DND-41 (cell line): ENCODE measurements around the gene TRPC4AP.

Experiments used
- ATAC-seq: fragments of 200-7000 bp; cut with Tn5 transposase; 3 replicates; pipeline ENCODE4 v1.9.1; 2021; ENCODE audit warnings: low read depth; ENCODE audit not compliant: insufficient read depth
- DNase-seq: peaks from one replicate; pipeline ENCODE4 v3.0.0-alpha.2; 2020
- H2AFZ ChIP-seq: 2 replicates; pipeline ENCODE4 v1.6.0; 2012; ENCODE audit warnings: low read depth, low read length
- H3K27ac ChIP-seq: 2 replicates; pipeline ENCODE4 v1.5.1; 2012; ENCODE audit warnings: low read length, inconsistent platforms
- H3K27me3 ChIP-seq: fragments of 200-600 bp; sonication (generic); 2 replicates; pipeline ENCODE4 v1.6.0; 2012; ENCODE audit warnings: low read length, mild to moderate bottlenecking, inconsistent platforms; ENCODE audit not compliant: insufficient read depth, poor library complexity
- H3K36me3 ChIP-seq: 2 replicates; pipeline ENCODE4 v1.5.1; 2012; ENCODE audit warnings: low read length, inconsistent platforms; ENCODE audit not compliant: insufficient read depth
- H3K4me1 ChIP-seq: 2 replicates; pipeline ENCODE4 v1.5.1; 2012; ENCODE audit warnings: mild to moderate bottlenecking, low read length; ENCODE audit not compliant: insufficient read depth
- H3K4me2 ChIP-seq: 2 replicates; pipeline ENCODE4 v1.6.0; 2012; ENCODE audit warnings: mild to moderate bottlenecking, moderate library complexity, low read length, inconsistent platforms; ENCODE audit not compliant: insufficient read depth
- H3K4me3 ChIP-seq, 2 experiments: fragments of 200-600 bp in 1 of 2; shearing (Covaris generic) in 1 of 2; 2 replicates each; pipeline ENCODE4 v1.5.1; 2012 to 2016; ENCODE audit warnings: inconsistent platforms in 2 of 2, low read length in 2 of 2, mild to moderate bottlenecking in 2 of 2, low read depth in 1 of 2, moderate library complexity in 1 of 2
- H3K79me2 ChIP-seq: 2 replicates; pipeline ENCODE4 v1.6.0; 2012; ENCODE audit warnings: low read length, inconsistent platforms; ENCODE audit not compliant: insufficient read depth
- H3K9ac ChIP-seq: 2 replicates; pipeline ENCODE4 v1.6.0; 2012; ENCODE audit warnings: low read depth, mild to moderate bottlenecking, inconsistent platforms, low read length, moderate library complexity
- H3K9me3 ChIP-seq: 2 replicates; pipeline ENCODE4 v1.5.1; 2012; ENCODE audit warnings: low read length, moderate library complexity, mild to moderate bottlenecking, inconsistent platforms; ENCODE audit not compliant: insufficient read depth, severe bottlenecking
- H4K20me1 ChIP-seq: 2 replicates; pipeline ENCODE4 v1.6.0; 2012; ENCODE audit warnings: low read length; ENCODE audit not compliant: insufficient read depth
- EZH2 ChIP-seq: IDR thresholded peaks from 3 replicates; pipeline ENCODE4 v1.6.1; 2012; ENCODE audit warnings: borderline replicate concordance, low read depth, mild to moderate bottlenecking, moderate library complexity, low read length, inconsistent platforms; ENCODE audit not compliant: severe bottlenecking
- TF ChIP-seq, protein P1 (sequence below): IDR thresholded peaks from 2 replicates; pipeline ENCODE4 v1.5.1; 2012; ENCODE audit warnings: borderline replicate concordance, low read length, moderate library complexity, mild to moderate bottlenecking; ENCODE audit not compliant: poor library complexity, severe bottlenecking; ENCODE audit errors: extremely low read depth

TRPC4AP gene

DNA sequence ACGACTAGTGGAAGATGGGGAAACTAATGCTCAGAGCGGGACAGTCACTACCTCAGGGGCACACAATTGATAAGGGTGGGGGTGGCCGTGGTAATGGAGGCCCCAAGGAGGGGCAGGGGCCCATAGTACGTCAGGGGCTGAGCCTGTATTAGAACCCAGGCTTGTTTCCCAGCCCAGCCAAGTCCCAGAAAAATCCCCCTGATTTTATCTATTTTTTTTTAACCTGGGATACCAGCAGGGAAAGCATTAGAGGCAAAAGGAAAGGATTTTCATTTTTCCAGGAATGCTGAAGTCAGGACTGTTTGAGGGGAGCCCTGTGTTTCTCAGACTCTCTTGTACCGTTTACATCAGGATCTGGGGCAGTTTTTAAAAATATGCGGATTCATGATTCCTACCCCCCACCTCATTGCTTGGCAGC lies 136.6 kb downstream of the TRPC4AP start:
- DNase-seq (no peak), ATAC-seq (no peak)
- Histone ChIP-seq H3K27me3 (no peaks in the 10 kb centered on the region), H3K4me2 (peak overlapping the region; percentile 80), H2AFZ (peak overlapping the region; percentile 94), H3K79me2 (peaks cover 8% of the 10 kb centered on the region; the same call in 1 of the 2 replicates), H3K36me3 (peaks cover 10% of the 10 kb centered on the region), H3K9ac (peak overlapping the region; percentile 76), H3K4me1 (peaks cover 23% of the 10 kb centered on the region), H4K20me1 (no peaks in the 10 kb centered on the region), H3K4me3 (peak overlapping the region; percentile 69 to 79), H3K9me3 (no peaks in the 10 kb centered on the region), H3K27ac (peak overlapping the region; percentile 88)
- no peak for TF ChIP-seq EZH2
- TF ChIP-seq, protein P1, sequence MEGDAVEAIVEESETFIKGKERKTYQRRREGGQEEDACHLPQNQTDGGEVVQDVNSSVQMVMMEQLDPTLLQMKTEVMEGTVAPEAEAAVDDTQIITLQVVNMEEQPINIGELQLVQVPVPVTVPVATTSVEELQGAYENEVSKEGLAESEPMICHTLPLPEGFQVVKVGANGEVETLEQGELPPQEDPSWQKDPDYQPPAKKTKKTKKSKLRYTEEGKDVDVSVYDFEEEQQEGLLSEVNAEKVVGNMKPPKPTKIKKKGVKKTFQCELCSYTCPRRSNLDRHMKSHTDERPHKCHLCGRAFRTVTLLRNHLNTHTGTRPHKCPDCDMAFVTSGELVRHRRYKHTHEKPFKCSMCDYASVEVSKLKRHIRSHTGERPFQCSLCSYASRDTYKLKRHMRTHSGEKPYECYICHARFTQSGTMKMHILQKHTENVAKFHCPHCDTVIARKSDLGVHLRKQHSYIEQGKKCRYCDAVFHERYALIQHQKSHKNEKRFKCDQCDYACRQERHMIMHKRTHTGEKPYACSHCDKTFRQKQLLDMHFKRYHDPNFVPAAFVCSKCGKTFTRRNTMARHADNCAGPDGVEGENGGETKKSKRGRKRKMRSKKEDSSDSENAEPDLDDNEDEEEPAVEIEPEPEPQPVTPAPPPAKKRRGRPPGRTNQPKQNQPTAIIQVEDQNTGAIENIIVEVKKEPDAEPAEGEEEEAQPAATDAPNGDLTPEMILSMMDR, result no peak

DNA sequence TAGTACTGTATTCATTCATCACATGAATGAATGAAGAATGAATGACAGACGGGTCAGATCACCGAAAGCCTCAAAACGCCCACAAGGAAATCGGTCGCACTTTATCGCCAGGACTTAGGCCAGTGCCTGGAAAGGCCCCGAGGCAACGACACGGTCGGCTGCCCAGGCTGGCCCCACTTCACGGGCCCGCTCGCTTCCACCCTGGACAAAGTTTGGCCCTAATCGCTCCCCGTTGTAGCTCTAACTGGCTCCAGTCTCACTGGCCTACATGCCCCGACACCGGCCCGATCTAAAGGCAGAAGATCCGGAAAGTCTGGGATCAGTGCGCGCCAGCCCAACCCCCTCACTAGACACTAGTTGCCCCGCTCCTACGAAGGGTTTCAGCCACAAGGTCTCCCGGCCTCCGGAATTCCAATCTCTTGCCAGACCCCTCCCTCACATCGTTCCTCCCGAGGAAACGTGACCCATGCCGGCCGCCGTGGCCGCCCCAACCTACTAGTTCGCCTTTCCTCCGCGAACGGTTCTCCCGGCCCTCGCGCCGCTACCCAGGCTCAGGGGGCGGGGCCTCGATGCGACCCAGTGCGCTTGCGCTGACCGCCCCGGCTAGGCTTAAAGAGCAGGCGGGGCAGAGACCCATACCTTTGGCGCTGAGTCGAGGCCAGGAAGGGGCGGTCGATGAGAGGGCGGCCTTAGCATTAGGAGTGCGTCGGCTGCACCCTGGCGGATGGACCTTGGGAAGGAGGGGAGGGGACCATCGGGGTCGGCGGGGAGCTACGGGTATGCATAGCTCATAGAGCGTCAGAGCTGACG lies 137.2 kb downstream of the TRPC4AP start, which contains the start of the genes GSS and MYH7B:
GSS (minus strand) TSS at position 576 of the 810 bp plus-strand sequence. CDS start 3,954 bp downstream, outside the sequence.
MYH7B (plus strand) TSS at position 638 of the 810 bp plus-strand sequence. CDS start 22,138 bp downstream, outside the sequence.
- H3K36me3 ChIP-seq, result peaks cover 14% of the 10 kb centered on the region
- peak within 1 kb of the TSS; percentile 69 to 79 for H3K4me3 ChIP-seq
- peak within 1 kb of the TSS; percentile 94 for H2AFZ ChIP-seq
- H3K4me1 ChIP-seq, result peaks cover 23% of the 10 kb centered on the region
- H3K79me2 ChIP-seq, result peaks cover 8% of the 10 kb centered on the region; the same call in 1 of the 2 replicates
- no peaks in the 10 kb centered on the region for H4K20me1 ChIP-seq
- no peaks in the 10 kb centered on the region for H3K9me3 ChIP-seq
- H3K4me2 ChIP-seq, result peak within 1 kb of the TSS; percentile 80
- H3K27ac ChIP-seq, result peak within 1 kb of the TSS; percentile 88
- H3K27me3 ChIP-seq, result no peaks in the 10 kb centered on the region
- peak; percentile 98 for DNase-seq
- TF ChIP-seq EZH2, result no peak
- TF ChIP-seq, protein P1, result peak; percentile 74
- peak; percentile 96 for ATAC-seq
- H3K9ac ChIP-seq, result peak within 1 kb of the TSS; percentile 76

DNA sequence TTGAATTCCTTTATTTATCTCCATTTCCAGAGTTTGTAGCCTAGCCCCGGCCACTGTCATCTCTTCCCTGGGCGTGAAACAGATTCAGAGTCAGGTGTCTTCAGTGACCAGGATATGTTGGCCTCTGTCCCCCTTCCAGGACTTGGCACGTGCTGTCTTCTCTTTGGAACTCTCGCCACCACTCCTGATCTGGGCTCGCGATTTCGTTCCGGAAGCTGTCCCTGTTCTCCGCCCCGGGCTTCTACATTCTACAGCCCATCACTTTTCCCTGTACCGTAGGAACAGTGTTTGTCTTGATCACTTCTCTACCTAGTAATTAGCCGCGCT lies 137.7 kb downstream of the TRPC4AP start:
- no peaks in the 10 kb centered on the region for H4K20me1 ChIP-seq
- peak overlapping the region; percentile 94 for H2AFZ ChIP-seq
- ATAC-seq, result no peak
- peaks cover 8% of the 10 kb centered on the region; the same call in 1 of the 2 replicates for H3K79me2 ChIP-seq
- H3K4me3 ChIP-seq, result peak overlapping the region; percentile 69 to 79
- TF ChIP-seq EZH2, result no peak
- TF ChIP-seq, protein P1, result no peak
- DNase-seq, result no peak
- no peaks in the 10 kb centered on the region for H3K27me3 ChIP-seq
- H3K4me2 ChIP-seq, result peak overlapping the region; percentile 80
- H3K9me3 ChIP-seq, result no peaks in the 10 kb centered on the region
- H3K4me1 ChIP-seq, result peaks cover 23% of the 10 kb centered on the region
- H3K9ac ChIP-seq, result peak overlapping the region; percentile 76
- peak overlapping the region; percentile 88 for H3K27ac ChIP-seq
- H3K36me3 ChIP-seq, result peaks cover 18% of the 10 kb centered on the region
